GM21447 (cell line): ENCODE data around the gene ELMO1.

Experiments used
- ATAC-seq: cut with Tn5 transposase; IDR thresholded peaks from one replicate; pipeline ENCODE4 v1.9.1; 2021; ENCODE audit not compliant: unreplicated experiment

Gene ELMO1

GRCh38 chr7:37352251-37352880 is 96.3 kb downstream of the ELMO1 start:
- no peak for ATAC-seq

- no peak for ATAC-seq
Observed at GRCh38 chr7:37351716-37352115, 96.9 kb downstream of the ELMO1 start.

- peak; percentile 34 for ATAC-seq
Observed at GRCh38 chr7:37349979-37350590, 98.6 kb downstream of the ELMO1 start.

- no peak for ATAC-seq
Observed at GRCh38 chr7:37348982-37349381, 99.7 kb downstream of the ELMO1 start.

GRCh38 chr7:37346761-37347160 is 101.9 kb downstream of the ELMO1 start:
- no peak for ATAC-seq

- peak; percentile 35 for ATAC-seq
Observed at GRCh38 chr7:37344886-37345579, 103.6 kb downstream of the ELMO1 start.

- peak; percentile 46 for ATAC-seq
Observed at GRCh38 chr7:37342688-37343471, 105.8 kb downstream of the ELMO1 start.

- no peak for ATAC-seq
Observed at GRCh38 chr7:37342176-37342687, 106.4 kb downstream of the ELMO1 start.

GRCh38 chr7:37341033-37341630 is 107.5 kb downstream of the ELMO1 start:
- peak; percentile 42 for ATAC-seq

GRCh38 chr7:37338966-37339365 is 109.7 kb downstream of the ELMO1 start:
- ATAC-seq = no peak

- ATAC-seq = no peak
Observed at GRCh38 chr7:37337522-37337921, 111.1 kb downstream of the ELMO1 start.

GRCh38 chr7:37336259-37336658 is 112.4 kb downstream of the ELMO1 start:
- ATAC-seq = peak; percentile 88

- ATAC-seq = no peak
Observed at GRCh38 chr7:37333075-37333474, 115.6 kb downstream of the ELMO1 start.

GRCh38 chr7:37332243-37333016 is 116.2 kb downstream of the ELMO1 start:
- ATAC-seq = no peak

GRCh38 chr7:37330775-37331174 is 117.9 kb downstream of the ELMO1 start:
- no peak for ATAC-seq

GRCh38 chr7:37329940-37330339 is 118.7 kb downstream of the ELMO1 start:
- ATAC-seq = no peak

- ATAC-seq = no peak
Observed at GRCh38 chr7:37327288-37327687, 121.4 kb downstream of the ELMO1 start.

GRCh38 chr7:37323966-37324365 is 124.7 kb downstream of the ELMO1 start:
- ATAC-seq = no peak

GRCh38 chr7:37322831-37323230 is 125.8 kb downstream of the ELMO1 start:
- no peak for ATAC-seq

GRCh38 chr7:37320848-37321468 is 127.7 kb downstream of the ELMO1 start:
- ATAC-seq = no peak
